ENCODE measurements around the gene GNB1.
A peak's percentile ranks its signal among the peaks of the same experiment; 100 is the strongest.

GNB1 gene

DNA sequence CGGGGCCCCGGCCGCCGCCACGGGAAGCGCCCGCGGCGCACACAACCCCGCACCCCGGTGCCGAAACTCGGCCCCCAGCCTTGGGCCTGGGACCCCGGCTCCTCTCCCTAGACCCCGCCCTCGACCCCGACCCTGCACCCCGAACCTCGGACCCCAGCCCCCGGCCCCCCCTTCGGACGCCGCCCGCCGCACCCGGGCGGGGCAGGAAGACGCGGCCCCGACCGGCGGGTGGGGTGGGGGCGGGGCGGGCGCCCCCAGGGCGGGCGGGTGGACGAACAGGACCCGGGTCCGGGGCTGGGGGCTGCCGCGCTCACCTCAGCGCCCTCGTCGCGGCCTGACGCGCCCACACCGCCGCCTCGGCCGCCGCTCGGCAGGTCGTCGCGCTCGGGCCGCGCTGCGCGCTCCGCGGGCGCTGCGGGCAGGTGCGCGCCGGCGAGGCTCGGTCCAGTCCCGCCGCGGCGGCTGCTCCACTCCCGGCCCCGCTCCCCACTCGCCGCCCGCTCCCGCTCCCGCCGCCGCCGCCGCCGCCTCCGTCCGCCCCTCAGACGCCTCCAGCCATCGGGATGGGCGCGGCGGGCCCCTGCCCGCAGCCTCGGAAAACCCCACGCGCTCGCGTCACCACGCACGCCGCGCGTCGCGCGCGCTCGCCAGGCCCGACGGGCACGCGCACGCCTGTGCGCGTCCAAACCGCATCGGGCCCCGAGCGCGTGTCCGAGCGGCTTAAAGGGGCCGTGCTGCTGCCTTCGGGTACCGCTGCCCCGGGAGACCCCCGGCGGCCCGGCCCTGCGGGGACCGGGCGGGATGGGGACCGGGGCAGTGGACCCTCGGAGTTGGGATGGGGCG, at the start of gene GNB1:
Gene GNB1 (minus strand): TSS at position 582 of the 843 bp plus-strand sequence. CDS start 65,634 bp downstream, outside the sequence.
- no peak for FAIRE-seq
- DNase-seq (ENCODE audit: insufficient read length, low spot score) = peak; percentile 74
- TF ChIP-seq, protein P1, sequence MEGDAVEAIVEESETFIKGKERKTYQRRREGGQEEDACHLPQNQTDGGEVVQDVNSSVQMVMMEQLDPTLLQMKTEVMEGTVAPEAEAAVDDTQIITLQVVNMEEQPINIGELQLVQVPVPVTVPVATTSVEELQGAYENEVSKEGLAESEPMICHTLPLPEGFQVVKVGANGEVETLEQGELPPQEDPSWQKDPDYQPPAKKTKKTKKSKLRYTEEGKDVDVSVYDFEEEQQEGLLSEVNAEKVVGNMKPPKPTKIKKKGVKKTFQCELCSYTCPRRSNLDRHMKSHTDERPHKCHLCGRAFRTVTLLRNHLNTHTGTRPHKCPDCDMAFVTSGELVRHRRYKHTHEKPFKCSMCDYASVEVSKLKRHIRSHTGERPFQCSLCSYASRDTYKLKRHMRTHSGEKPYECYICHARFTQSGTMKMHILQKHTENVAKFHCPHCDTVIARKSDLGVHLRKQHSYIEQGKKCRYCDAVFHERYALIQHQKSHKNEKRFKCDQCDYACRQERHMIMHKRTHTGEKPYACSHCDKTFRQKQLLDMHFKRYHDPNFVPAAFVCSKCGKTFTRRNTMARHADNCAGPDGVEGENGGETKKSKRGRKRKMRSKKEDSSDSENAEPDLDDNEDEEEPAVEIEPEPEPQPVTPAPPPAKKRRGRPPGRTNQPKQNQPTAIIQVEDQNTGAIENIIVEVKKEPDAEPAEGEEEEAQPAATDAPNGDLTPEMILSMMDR (IDR thresholded peaks at IDR 0.05; ENCODE audit: insufficient read depth, missing control alignments) = no peak

DNA sequence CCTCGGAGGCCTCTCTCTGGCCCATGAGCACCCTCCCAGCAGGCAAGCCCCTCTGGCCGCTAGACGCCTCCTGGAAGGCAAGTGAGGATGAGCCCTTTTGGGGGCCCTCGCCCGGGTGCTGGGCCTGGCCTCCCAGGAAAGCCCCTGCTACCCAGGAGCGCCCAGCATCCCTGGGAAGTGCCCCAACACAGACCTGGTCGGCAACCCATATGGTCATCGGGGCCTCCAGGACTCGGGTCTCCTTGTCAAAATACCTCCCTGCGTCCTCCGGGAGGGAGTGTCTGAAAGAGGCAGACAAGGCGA, 49.2 kb upstream of the GNB1 start:
- FAIRE-seq (no peak), DNase-seq (ENCODE audit: insufficient read length, low spot score) (no peak)
- TF ChIP-seq, protein P1 (IDR thresholded peaks at IDR 0.05; ENCODE audit: insufficient read depth, missing control alignments) = no peak

DNA sequence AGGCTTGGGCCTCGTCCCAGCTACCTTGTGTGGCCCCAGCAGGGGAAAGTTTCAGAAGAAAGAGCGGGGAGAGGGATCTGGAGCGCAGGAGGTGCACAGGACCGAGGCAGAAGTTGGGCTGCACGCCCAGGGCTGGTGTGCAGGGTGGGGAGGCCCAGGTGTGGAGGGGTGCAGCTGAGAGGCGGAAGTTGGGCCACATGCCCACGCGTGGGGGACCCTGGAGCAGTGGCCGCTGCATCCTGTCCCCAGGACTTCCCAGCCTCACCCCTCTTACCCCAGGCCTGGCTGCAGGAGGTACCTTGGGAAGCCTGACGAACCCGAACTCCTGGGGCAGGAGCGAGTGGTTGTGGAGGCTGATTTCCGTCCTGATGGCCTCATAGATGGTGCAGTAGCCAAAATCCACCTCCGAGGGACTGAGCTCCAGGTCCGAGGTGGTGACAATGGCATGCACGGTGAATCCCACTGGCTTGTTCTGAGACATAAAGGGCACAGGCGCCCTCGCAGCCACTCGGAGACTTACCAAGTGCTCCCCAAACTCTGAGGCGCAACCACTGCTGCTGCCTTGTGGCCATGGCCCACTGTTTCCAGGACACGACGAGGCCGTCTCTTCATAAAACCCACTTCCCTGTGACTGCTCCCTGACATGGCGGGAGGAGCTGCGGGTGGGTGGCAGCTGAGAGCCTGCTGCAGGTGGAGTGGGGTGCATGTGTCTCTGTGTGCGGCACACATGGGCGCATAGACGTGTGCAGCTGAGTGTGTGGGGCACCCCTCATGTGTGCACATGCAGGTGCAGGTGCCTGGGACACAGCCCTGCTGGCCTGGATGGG, 48.6 kb upstream of the GNB1 start:
- no peak for DNase-seq (ENCODE audit: insufficient read length, low spot score)
- no peak for FAIRE-seq
- TF ChIP-seq, protein P1 (IDR thresholded peaks at IDR 0.05; ENCODE audit: insufficient read depth, missing control alignments) = no peak

DNA sequence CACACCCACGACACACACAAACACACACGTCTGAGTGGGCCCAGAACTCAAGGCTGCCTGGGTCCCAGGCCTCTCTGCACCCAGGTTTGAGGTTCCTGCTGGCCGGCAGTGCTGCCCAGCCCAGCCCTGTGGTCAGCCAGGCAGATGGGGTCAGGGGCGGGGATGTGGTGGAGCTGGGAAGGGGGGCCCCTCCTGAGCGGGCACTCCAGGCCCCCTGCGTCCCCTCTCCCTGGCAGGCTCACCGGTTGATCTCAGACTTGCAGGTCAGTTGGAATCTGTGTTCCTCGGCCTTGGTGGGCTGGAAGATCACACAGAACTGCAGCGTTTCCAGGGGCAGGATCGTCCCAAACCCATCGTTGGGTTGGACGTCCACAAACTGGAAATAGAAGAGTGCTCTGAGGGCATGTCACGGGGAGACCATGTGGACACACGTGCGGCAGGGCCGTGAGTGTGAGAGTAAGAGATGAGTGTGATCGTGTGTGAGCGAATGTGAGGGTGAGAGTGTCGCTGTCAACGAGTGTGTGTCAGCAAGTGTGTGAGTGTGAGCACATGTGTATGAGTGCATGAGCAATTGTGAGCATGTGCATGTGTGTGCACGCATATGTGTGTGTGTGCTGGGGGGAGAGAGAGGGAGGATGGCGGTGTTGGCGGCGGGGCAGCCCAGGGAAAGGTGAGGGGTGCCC, 47.9 kb upstream of the GNB1 start:
- DNase-seq (ENCODE audit: insufficient read length, low spot score) (no peak), FAIRE-seq (no peak)
- TF ChIP-seq, protein P1 (IDR thresholded peaks at IDR 0.05; ENCODE audit: insufficient read depth, missing control alignments) = no peak

DNA sequence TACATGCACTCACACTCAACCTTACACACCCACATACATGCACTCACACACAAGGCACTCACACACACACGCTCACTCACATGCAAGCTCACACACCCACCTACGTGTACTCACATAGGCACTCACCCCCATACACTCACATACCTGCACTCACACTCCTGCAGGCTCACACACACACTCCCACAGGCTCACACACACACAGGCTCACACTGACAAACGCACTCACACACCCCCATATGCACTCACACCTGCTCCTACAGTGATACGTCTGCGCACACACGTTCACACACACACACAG, 47.3 kb upstream of the GNB1 start:
- FAIRE-seq = no peak
- no peak for DNase-seq (ENCODE audit: insufficient read length, low spot score)
- TF ChIP-seq, protein P1 (IDR thresholded peaks at IDR 0.05; ENCODE audit: insufficient read depth, missing control alignments) = no peak

DNA sequence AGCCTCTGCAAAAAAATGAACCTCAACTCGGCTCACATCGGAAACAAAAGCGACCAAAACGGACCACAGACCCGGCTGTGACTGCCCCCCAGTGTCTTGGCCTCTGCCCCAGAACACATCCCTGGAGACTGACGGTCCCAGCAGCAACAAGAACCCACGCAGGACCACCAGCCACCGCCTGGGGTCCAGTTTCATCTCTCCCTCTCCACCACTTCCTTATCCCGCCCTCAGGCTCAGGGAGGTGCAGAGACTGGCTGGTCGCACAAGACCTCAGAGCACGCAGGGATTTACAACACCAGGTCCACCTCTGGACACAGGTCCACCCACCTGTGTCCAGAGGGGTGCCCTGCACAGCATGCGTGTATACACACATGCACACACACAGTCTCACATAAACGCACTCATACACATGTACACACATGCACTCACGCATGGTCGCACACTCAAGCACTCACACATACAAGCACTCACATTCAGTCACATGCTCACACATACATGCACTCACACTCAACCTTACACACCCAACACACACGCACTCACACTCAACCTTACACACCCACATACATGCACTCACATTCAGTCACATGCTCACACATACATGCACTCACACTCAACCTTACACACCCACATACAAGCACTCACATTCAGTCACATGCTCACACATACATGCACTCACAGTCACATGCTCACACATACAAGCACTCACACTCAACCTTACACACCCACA, 46.8 kb upstream of the GNB1 start:
- TF ChIP-seq, protein P1 (IDR thresholded peaks at IDR 0.05; ENCODE audit: insufficient read depth, missing control alignments) = no peak
- FAIRE-seq (no peak), DNase-seq (ENCODE audit: insufficient read length, low spot score) (no peak)
